GM19193 (cell line): ENCODE results near the gene ZNF215.

Experiments used
- POLR2A ChIP-seq: IDR thresholded peaks from 4 replicates; pipeline ENCODE4 v1.6.1; 2011; ENCODE audit not compliant: insufficient read depth, insufficient read length; ENCODE audit errors: extremely low read depth

ZNF215 gene

GRCh38 chr11:6992457-6993417 is 66.5 kb downstream of the ZNF215 start:
- TF ChIP-seq POLR2A: no peak

DNA sequence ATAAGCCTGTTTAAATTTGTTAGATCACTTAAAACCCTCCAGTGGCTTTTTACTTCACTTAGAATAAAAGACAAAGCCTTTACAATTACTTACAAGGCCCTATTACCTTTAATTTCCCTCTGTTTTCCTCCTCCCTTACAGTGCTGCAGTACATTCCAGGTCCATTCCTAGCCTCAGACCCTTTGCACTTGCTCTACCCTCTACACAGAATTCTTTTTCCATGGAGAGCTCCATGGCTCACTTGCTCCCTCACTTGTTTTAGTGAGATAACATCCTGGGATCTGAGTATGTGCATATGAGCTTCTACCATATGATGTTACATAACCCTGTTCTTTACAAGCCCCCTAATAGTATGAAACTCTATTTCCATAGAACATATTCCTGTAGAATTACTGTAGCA is 69.5 kb downstream of the ZNF215 start:
- no peak for TF ChIP-seq POLR2A

DNA sequence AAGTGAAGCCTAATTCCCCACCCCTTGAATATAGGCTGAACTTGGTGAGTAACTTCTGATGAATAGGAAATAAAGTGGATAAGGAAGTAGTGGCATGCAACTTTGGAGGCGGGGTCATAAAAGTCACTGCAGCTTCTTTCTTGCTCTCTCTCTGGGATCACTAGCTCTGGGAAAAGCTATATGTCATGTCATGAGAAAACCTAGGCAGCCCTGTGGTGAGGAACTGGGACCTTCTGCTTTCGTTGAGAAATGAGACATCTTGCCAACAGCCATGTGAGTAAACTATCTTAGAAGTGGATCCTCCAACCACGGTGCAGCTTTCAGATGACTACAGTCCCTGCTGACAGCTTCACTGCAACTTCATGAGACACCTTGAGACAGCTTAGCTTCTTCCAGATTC is 78.3 kb downstream of the ZNF215 start:
- TF ChIP-seq POLR2A: no peak
